ENCODE measurements around the gene GABARAPL2. TPM values are rescaled to one million over a fixed set of nuclear protein-coding genes. Genes with fewer than 3 reads are reported as not detected.

GABARAPL2 gene
- total and polyA plus RNA-seq, 2 donors (not counting 1 experiment from before 2014, with no cell fraction given): 73.0 to 84.9 TPM

GRCh38 chr16:75570396-75571065 lies 4.4 kb downstream of the GABARAPL2 start:
- WGBS (ENCODE audit: insufficient coverage): 18% methylated on average over 1 of the region's 5 CpGs
- no peaks in the 10 kb centered on the region for H3K27me3 ChIP-seq (replicated peaks in 1 of 4; ENCODE audit: control extremely low read depth in 1 of 4, control insufficient read depth in 3 of 4, insufficient read depth in 4 of 4, low read length in 3 of 4)
- DNase-seq (peak; percentile 67), ATAC-seq (ENCODE audit: low read depth) (peak; percentile 19)
- peak overlapping the region; percentile 58 for H3K4me3 Mint-ChIP-seq
- H3K4me3 ChIP-seq (ENCODE audit: control extremely low read depth in 1 of 5, extremely low read depth in 1 of 5, insufficient read depth in 1 of 5, low read depth in 2 of 5, low read length in 4 of 5): no peak overlapping the region
- no peaks in the 10 kb centered on the region for H3K9me3 Mint-ChIP-seq (ENCODE audit: insufficient read depth)
- H3K4me2 ChIP-seq (replicated peaks; ENCODE audit: low read depth, low read length, poor library complexity, severe bottlenecking): peak overlapping the region; percentile 27
- peak overlapping the region; percentile 93 for H3K27ac Mint-ChIP-seq
- no peak overlapping the region for H3K9ac ChIP-seq (ENCODE audit: low read length)
- peaks cover 36 to 80% of the 10 kb centered on the region in 2 donors for H3K4me1 ChIP-seq (ENCODE audit: control insufficient read depth in 2 of 2, insufficient read depth in 2 of 2, low read length in 2 of 2)
- TF ChIP-seq, protein P1, sequence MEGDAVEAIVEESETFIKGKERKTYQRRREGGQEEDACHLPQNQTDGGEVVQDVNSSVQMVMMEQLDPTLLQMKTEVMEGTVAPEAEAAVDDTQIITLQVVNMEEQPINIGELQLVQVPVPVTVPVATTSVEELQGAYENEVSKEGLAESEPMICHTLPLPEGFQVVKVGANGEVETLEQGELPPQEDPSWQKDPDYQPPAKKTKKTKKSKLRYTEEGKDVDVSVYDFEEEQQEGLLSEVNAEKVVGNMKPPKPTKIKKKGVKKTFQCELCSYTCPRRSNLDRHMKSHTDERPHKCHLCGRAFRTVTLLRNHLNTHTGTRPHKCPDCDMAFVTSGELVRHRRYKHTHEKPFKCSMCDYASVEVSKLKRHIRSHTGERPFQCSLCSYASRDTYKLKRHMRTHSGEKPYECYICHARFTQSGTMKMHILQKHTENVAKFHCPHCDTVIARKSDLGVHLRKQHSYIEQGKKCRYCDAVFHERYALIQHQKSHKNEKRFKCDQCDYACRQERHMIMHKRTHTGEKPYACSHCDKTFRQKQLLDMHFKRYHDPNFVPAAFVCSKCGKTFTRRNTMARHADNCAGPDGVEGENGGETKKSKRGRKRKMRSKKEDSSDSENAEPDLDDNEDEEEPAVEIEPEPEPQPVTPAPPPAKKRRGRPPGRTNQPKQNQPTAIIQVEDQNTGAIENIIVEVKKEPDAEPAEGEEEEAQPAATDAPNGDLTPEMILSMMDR (IDR thresholded peaks at IDR 0.05): no peak
- no peak for TF ChIP-seq EZH2 (IDR thresholded peaks at IDR 0.05; ENCODE audit: borderline replicate concordance, insufficient read depth, low read depth, low read length, poor library complexity, severe bottlenecking)
- H3K9me3 ChIP-seq (ENCODE audit: control extremely low read depth in 1 of 3, control insufficient read depth in 2 of 3, insufficient read depth in 1 of 3, low read length in 2 of 3): no peaks in the 10 kb centered on the region
- CTCF ChIA-PET: interaction anchor here (0.7 kb wide), 1 partner anchor 9 kb away, joined by 3 read pairs; no protein-coding TSS in a partner anchor
- no peaks in the 10 kb centered on the region for H3K27me3 Mint-ChIP-seq
- peaks cover 73% of the 10 kb centered on the region for H3K79me2 ChIP-seq (ENCODE audit: control insufficient read depth, insufficient read depth, low read length)
- peaks cover 27% of the 10 kb centered on the region for H4K20me1 ChIP-seq (ENCODE audit: control insufficient read depth, insufficient read depth, low read length, poor library complexity, severe bottlenecking)
- peaks cover 68% of the 10 kb centered on the region for H3K4me1 Mint-ChIP-seq
- peak overlapping the region; percentile 79 to 89 for H3K27ac ChIP-seq (ENCODE audit: low read length in 2 of 2)
- intact Hi-C loops (cut with micrococcal nuclease): loop anchor here (2.0 kb wide), 2 partner anchors 14 kb away; partner anchors contain the start of gene TMEM231
- H3K36me3 ChIP-seq (replicated peaks in 1 of 2; ENCODE audit: control extremely low read depth in 1 of 2, control insufficient read depth in 1 of 2, extremely low read depth in 1 of 2, insufficient read depth in 2 of 2, low read length in 1 of 2): peaks cover 15 to 70% of the 10 kb centered on the region in 2 experiments
- H2AFZ ChIP-seq (ENCODE audit: insufficient read depth, low read depth, low read length, poor library complexity, severe bottlenecking): no peak overlapping the region
- POLR2A ChIA-PET: no interaction called here

- ChIA-PET CTCF (interaction anchor here (0.6 to 1.1 kb wide), 2 partner anchors 22 to 104 kb away, joined by 3 to 5 read pairs; no protein-coding TSS in a partner anchor), POLR2A (no interaction called here)
- Histone ChIP-seq H3K36me3 (replicated peaks in 1 of 2; ENCODE audit: control extremely low read depth in 1 of 2, control insufficient read depth in 1 of 2, extremely low read depth in 1 of 2, insufficient read depth in 2 of 2, low read length in 1 of 2) (peaks cover 18 to 88% of the 10 kb centered on the region in 2 experiments), H3K9me3 (ENCODE audit: control extremely low read depth in 1 of 3, control insufficient read depth in 2 of 3, insufficient read depth in 1 of 3, low read length in 2 of 3) (no peaks in the 10 kb centered on the region), H3K4me2 (replicated peaks; ENCODE audit: low read depth, low read length, poor library complexity, severe bottlenecking) (no peak overlapping the region), H3K27me3 (replicated peaks in 1 of 4; ENCODE audit: control extremely low read depth in 1 of 4, control insufficient read depth in 3 of 4, insufficient read depth in 4 of 4, low read length in 3 of 4) (no peaks in the 10 kb centered on the region), H2AFZ (ENCODE audit: insufficient read depth, low read depth, low read length, poor library complexity, severe bottlenecking) (no peak overlapping the region), H3K27ac (ENCODE audit: low read length in 2 of 2) (peak overlapping the region in 1 of 2 donors; percentile 5), H3K79me2 (ENCODE audit: control insufficient read depth, insufficient read depth, low read length) (peaks cover 55% of the 10 kb centered on the region), H3K4me3 (ENCODE audit: control extremely low read depth in 1 of 5, extremely low read depth in 1 of 5, insufficient read depth in 1 of 5, low read depth in 2 of 5, low read length in 4 of 5) (no peak overlapping the region), H4K20me1 (ENCODE audit: control insufficient read depth, insufficient read depth, low read length, poor library complexity, severe bottlenecking) (peaks cover 25% of the 10 kb centered on the region), H3K4me1 (ENCODE audit: control insufficient read depth in 2 of 2, insufficient read depth in 2 of 2, low read length in 2 of 2) (peaks cover 25 to 74% of the 10 kb centered on the region in 2 donors), H3K9ac (ENCODE audit: low read length) (no peak overlapping the region)
- DNase-seq (no peak), ATAC-seq (ENCODE audit: low read depth) (no peak)
- Mint-ChIP-seq H3K27ac (peak overlapping the region; percentile 20), H3K4me1 (peaks cover 65% of the 10 kb centered on the region), H3K9me3 (ENCODE audit: insufficient read depth) (no peaks in the 10 kb centered on the region), H3K27me3 (no peaks in the 10 kb centered on the region), H3K4me3 (peak overlapping the region; percentile 24)
- TF ChIP-seq EZH2 (IDR thresholded peaks at IDR 0.05; ENCODE audit: borderline replicate concordance, insufficient read depth, low read depth, low read length, poor library complexity, severe bottlenecking): no peak
- TF ChIP-seq, protein P1 (IDR thresholded peaks at IDR 0.05): no peak
- 86% methylated on average over 3 of the region's 3 CpGs for WGBS (ENCODE audit: insufficient coverage)
- intact Hi-C loops (cut with micrococcal nuclease): no loop called here
Measured at GRCh38 chr16:75572864-75573542, 6.8 kb downstream of the GABARAPL2 start.
